HepG2 (cell line): ENCODE data around the gene UTS2R. TPM values are rescaled to one million over a fixed set of nuclear protein-coding genes. Genes with fewer than 3 reads are reported as not detected.

Source experiments
- ATAC-seq: fragments of 200-7000 bp; cut with Tn5 transposase; 3 replicates; pipeline ENCODE4 v1.9.1; 2020; ENCODE audit warnings: mild to moderate bottlenecking, moderate library complexity
- BruUV-seq: library from RNA; stranded (reverse); fragments of 400-500 nt; replicated peaks from 2 replicates; lab custom pipeline; 2021; lab: Mats Ljungman, UMichigan
- CTCF ChIA-PET: fragments of 300-600 bp; formaldehyde crosslinking; extraction: SDS; loops from one replicate; lab custom pipeline; 2021; ENCODE audit warnings: low total read pairs, inconsistent platforms, low intra/inter-chr PET ratio; lab: Yijun Ruan, JAX
- POLR2A ChIA-PET: fragments of 350-600 bp; sonication (Branson Sonifier 250); formaldehyde crosslinking; loops from one replicate; lab custom pipeline; 2020; ENCODE audit warnings: antibody characterized with exemption, inconsistent platforms; lab: Yijun Ruan, JAX
- DNase-seq: peaks from one replicate; pipeline ENCODE4 v3.0.0-alpha.2; 2015; ENCODE audit warnings: low spot score
- FAIRE-seq: peaks from 3 replicates; lab custom pipeline; 2011; peaks lifted over from hg19 to GRCh38; lab: Jason Lieb, UNC
- H2AFZ ChIP-seq: one replicate; pipeline ENCODE4 v1.6.1; 2011; ENCODE audit warnings: low read length, inconsistent platforms
- H3K27ac ChIP-seq: fragments of 300-600 bp; 3 replicates; pipeline ENCODE4 v1.8.0; 2011; ENCODE audit warnings: mixed run types, mild to moderate bottlenecking, mixed read lengths, low read length, inconsistent platforms; ENCODE audit not compliant: insufficient read depth; ENCODE audit errors: extremely low read length
- H3K27me3 ChIP-seq, 2 experiments: fragments of 200-600 bp in 1 of 2; 2 replicates in 1 of 2; 3 replicates in 1 of 2; pipeline versions ENCODE4 v1.6.0 to v1.8.0; 2011; ENCODE audit warnings: low read length in 2 of 2, mild to moderate bottlenecking in 2 of 2, moderate library complexity in 2 of 2, inconsistent platforms in 1 of 2; ENCODE audit not compliant: insufficient read depth in 2 of 2, control insufficient read depth in 1 of 2
- H3K36me3 ChIP-seq, 2 experiments: fragments of 200-600 bp in 1 of 2; replicated peaks in 1 of 2; 2 replicates in 1 of 2; 3 replicates in 1 of 2; pipeline versions ENCODE4 v1.5.1 to v1.8.0; 2011; ENCODE audit warnings: low read length in 2 of 2, inconsistent platforms in 1 of 2; ENCODE audit not compliant: insufficient read depth in 2 of 2, control insufficient read depth in 1 of 2
- H3K4me1 ChIP-seq: 2 replicates; pipeline ENCODE4 v1.5.1; 2012; ENCODE audit warnings: low read length, inconsistent platforms; ENCODE audit not compliant: insufficient read depth
- H3K4me2 ChIP-seq: 2 replicates; pipeline ENCODE4 v1.6.0; 2011; ENCODE audit warnings: low read depth, low read length, inconsistent platforms
- H3K4me3 ChIP-seq, 3 experiments: fragments of 200-600 bp in 1 of 3; sonication (generic), shearing (Covaris generic) in 1 of 3; replicated peaks in 1 of 3; 2 replicates each; pipeline ENCODE4 v1.5.1; 2011 to 2016; ENCODE audit warnings: low read length in 3 of 3, inconsistent platforms in 2 of 3, low read depth in 2 of 3, mild to moderate bottlenecking in 2 of 3, control low read depth in 1 of 3, mixed read lengths in 1 of 3; ENCODE audit not compliant: insufficient read depth in 1 of 3
- H3K79me2 ChIP-seq: one replicate; pipeline ENCODE4 v1.6.1; 2011; ENCODE audit warnings: low read length, inconsistent platforms; ENCODE audit not compliant: insufficient read depth
- H3K9ac ChIP-seq: 2 replicates; pipeline ENCODE4 v1.6.0; 2011; ENCODE audit warnings: mild to moderate bottlenecking, low read depth, low read length, inconsistent platforms; ENCODE audit not compliant: insufficient read depth
- H3K9me3 ChIP-seq: 2 replicates; pipeline ENCODE4 v1.5.1; 2012; ENCODE audit warnings: mild to moderate bottlenecking, low read length
- H4K20me1 ChIP-seq: 2 replicates; pipeline ENCODE4 v1.6.0; 2011; ENCODE audit warnings: inconsistent platforms, mild to moderate bottlenecking, low read length, moderate library complexity; ENCODE audit not compliant: insufficient read depth
- ATM ChIP-seq: fragments of 450-650 bp; IDR thresholded peaks from 2 replicates; pipeline ENCODE4 v1.7.1; 2017; ENCODE audit warnings: mild to moderate bottlenecking, borderline replicate concordance
- CAMTA2 ChIP-seq: sonication (generic); formaldehyde crosslinking; IDR thresholded peaks from 2 replicates; pipeline ENCODE4 v1.4.0; 2020; ENCODE audit warnings: mild to moderate bottlenecking, missing genetic modification reagents, borderline replicate concordance
- FOSL1 ChIP-seq: sonication (generic); formaldehyde crosslinking; IDR thresholded peaks from 2 replicates; pipeline ENCODE4 v1.9.0; 2021; ENCODE audit warnings: missing genetic modification reagents, borderline replicate concordance
- HOXA3 ChIP-seq: sonication (generic); formaldehyde crosslinking; IDR thresholded peaks from 2 replicates; pipeline ENCODE4 v1.5.0; 2020; ENCODE audit warnings: missing genetic modification reagents
- KDM5B ChIP-seq: sonication (generic); formaldehyde crosslinking; IDR thresholded peaks from 2 replicates; pipeline ENCODE4 v1.4.0; 2020; ENCODE audit warnings: missing genetic modification reagents, mild to moderate bottlenecking, borderline replicate concordance
- MAFF ChIP-seq: IDR thresholded peaks from 2 replicates; pipeline ENCODE4 v1.6.1; 2011; ENCODE audit warnings: low read depth, low read length, improper control_type of control experiment
- MED8 ChIP-seq: sonication (generic); formaldehyde crosslinking; IDR thresholded peaks from 2 replicates; pipeline ENCODE4 v1.8.1; 2023; ENCODE audit warnings: mild to moderate bottlenecking, missing genetic modification reagents; ENCODE audit not compliant: insufficient replicate concordance
- PAF1 ChIP-seq: IDR thresholded peaks from 2 replicates; pipeline ENCODE4 v1.6.1; 2016; ENCODE audit warnings: missing genetic modification reagents, missing compliant biosample characterization
- POLR2AphosphoS5 ChIP-seq: IDR thresholded peaks from 2 replicates; pipeline ENCODE4 v1.6.1; 2012; ENCODE audit warnings: low read depth, low read length
- SMYD3 ChIP-seq: sonication (generic); formaldehyde crosslinking; IDR thresholded peaks from 2 replicates; pipeline ENCODE4 v1.8.1; 2023; ENCODE audit warnings: mild to moderate bottlenecking, missing genetic modification reagents
- SOX6 ChIP-seq, 2 experiments: fragments of 450-650 bp in 1 of 2; sonication (generic) in 1 of 2; formaldehyde crosslinking in 1 of 2; IDR thresholded peaks; 2 replicates each; pipeline versions ENCODE4 v1.4.0 to v1.6.1; 2017 to 2020; ENCODE audit warnings: antibody characterized with exemption in 1 of 2, mild to moderate bottlenecking in 1 of 2, missing genetic modification reagents in 1 of 2
- ZNF101 ChIP-seq: sonication (generic); formaldehyde crosslinking; IDR thresholded peaks from 2 replicates; pipeline ENCODE4 v1.4.0; 2020; ENCODE audit warnings: mild to moderate bottlenecking, low read depth, missing genetic modification reagents, borderline replicate concordance
- ZNF530 ChIP-seq: sonication (generic); formaldehyde crosslinking; IDR thresholded peaks from 2 replicates; pipeline ENCODE4 v1.5.0; 2020; ENCODE audit warnings: low read depth, mild to moderate bottlenecking, missing genetic modification reagents
- ZNF605 ChIP-seq: sonication (generic); formaldehyde crosslinking; IDR thresholded peaks from 2 replicates; pipeline ENCODE4 v1.8.0; 2022; ENCODE audit warnings: mild to moderate bottlenecking, missing genetic modification reagents
- ZNF629 ChIP-seq: sonication (generic); formaldehyde crosslinking; conservative IDR thresholded peaks from 2 replicates; pipeline ENCODE4 v1.5.0; 2020; ENCODE audit warnings: missing genetic modification reagents
- ZNF768 ChIP-seq: sonication (generic); formaldehyde crosslinking; IDR thresholded peaks from 2 replicates; pipeline ENCODE4 v1.4.0; 2020; ENCODE audit warnings: missing genetic modification reagents
- WGBS: methylation state at CpG from one replicate; pipeline ENCODE4 v1.1.6; 2017; ENCODE audit warnings: low lambda C conversion rate; 5-methylcytosine and 5-hydroxymethylcytosine counted together
- in situ Hi-C: cut with HindIII; loops from 2 replicates; pipeline ENCODE4 v1.10.0; 2017; ENCODE audit warnings: low pct_unique_long_range_greater_than_20kb; ENCODE audit not compliant: extremely low pct_ligation_motif_present
- intact Hi-C: fragments of 100-400 bp; cut with micrococcal nuclease; formaldehyde crosslinking; loops from one replicate; pipeline ENCODE4 v1.10.0; 2022; ENCODE audit not compliant: unreplicated experiment
- polyA plus RNA-seq, 8 experiments: library from polyadenylated mRNA; depleted of rRNA in 3 of 8; stranded (reverse) in 7 of 8; unstranded in 1 of 8; fragments of >200 nt; fragmentation: Illumina TruSeq in 4 of 8; extraction: Trizol in 4 of 8; gene quantifications; 2 replicates each; pipeline versions ENCODE4 v1.2.1 to v1.2.3, GENCODE V29; 2011 to 2016; ENCODE audit warnings: low read depth in 4 of 8, missing spikeins in 1 of 8, mixed read lengths in 1 of 8; ENCODE audit not compliant: insufficient read depth in 1 of 8
- total RNA-seq, 5 experiments: library from RNA; depleted of rRNA; stranded (reverse); fragments of >200 nt; fragmentation: Illumina TruSeq; extraction: Trizol; gene quantifications; 2 replicates each; pipeline ENCODE4 v1.2.3, GENCODE V29; 2016; ENCODE audit warnings: low read depth in 1 of 5
- TF ChIP-seq, protein P1 (sequence below): sonication (generic); formaldehyde crosslinking; conservative IDR thresholded peaks from 2 replicates; pipeline ENCODE4 v1.4.0; 2020; ENCODE audit warnings: mild to moderate bottlenecking, missing genetic modification reagents, moderate library complexity
- TF ChIP-seq, protein P2 (sequence below): fragments of 450-650 bp; IDR thresholded peaks from 2 replicates; pipeline ENCODE4 v1.6.1; 2016

Gene UTS2R
- total and polyA plus RNA-seq, 2 of the 13 experiments (the other 11 are each of a cell fraction or from before 2014, with no cell fraction given) = 0.13 to 0.15 TPM

DNA sequence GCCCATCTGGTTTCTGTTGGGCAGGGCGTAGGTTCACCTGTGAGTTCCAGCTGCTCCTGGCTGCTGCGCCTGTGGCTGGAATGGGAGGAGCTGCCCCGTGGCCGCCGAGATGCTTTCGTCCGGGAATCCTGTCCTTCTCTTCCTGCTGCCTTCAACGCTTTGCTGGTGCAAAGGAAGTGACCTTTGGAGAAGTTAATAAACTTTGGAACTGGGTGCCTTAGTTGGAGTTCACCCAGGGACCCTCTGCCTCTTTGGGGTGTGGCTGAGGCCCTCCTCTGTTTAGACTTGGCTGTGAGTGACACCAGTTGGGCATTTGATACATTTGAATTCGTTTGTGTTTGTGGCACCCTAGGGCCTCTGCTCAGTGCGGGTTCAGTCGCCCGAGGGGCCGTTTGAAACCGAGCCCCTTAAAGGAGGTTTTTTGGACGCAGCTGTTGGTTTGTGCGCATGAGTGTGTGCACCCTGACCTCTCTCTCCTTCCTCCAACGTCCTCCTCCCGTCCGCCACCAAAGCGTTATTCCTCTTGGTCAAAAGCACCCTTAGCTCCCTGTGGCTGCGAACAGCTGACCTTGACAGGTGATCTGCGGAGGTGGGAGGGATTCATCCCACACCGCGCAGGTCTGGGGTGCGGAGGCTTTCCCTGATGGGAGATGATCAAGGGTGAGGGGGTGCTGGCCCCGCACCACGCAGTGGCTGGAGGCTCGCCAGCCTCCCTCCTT is 29.0 kb upstream of the UTS2R start:
- Histone ChIP-seq H3K4me1 (peaks cover 78% of the 10 kb centered on the region), H3K4me2 (peak overlapping the region; percentile 48), H3K36me3 (no peaks in the 10 kb centered on the region), H4K20me1 (no peaks in the 10 kb centered on the region), H3K4me3 (peak overlapping the region in 1 of 3 experiments; percentile 17; a peak in 1 of 6 replicates), H3K79me2 (peaks cover 20% of the 10 kb centered on the region), H3K27ac (peak overlapping the region; percentile 48), H3K27me3 (no peaks in the 10 kb centered on the region), H3K9me3 (no peaks in the 10 kb centered on the region), H3K9ac (peak overlapping the region; percentile 31; the same call in 1 of the 2 replicates), H2AFZ (no peak overlapping the region)
- FAIRE-seq (peak; percentile 59), ATAC-seq (peak; percentile 6; the same call in 2 of the 3 replicates), DNase-seq (no peak)
- ChIA-PET CTCF (no interaction called here), POLR2A (interaction anchor here (1.1 to 12.3 kb wide), 5 partner anchors 8 to 44 kb away, joined by 3 to 227 read pairs (median 10); no protein-coding TSS in a partner anchor)
- in situ Hi-C loops = no loop called here
- BruUV-seq = no TSS peak
- intact Hi-C loops = no loop called here
- WGBS = 60% methylated on average over 26 of the region's 28 CpGs
- TF ChIP-seq, protein P1, sequence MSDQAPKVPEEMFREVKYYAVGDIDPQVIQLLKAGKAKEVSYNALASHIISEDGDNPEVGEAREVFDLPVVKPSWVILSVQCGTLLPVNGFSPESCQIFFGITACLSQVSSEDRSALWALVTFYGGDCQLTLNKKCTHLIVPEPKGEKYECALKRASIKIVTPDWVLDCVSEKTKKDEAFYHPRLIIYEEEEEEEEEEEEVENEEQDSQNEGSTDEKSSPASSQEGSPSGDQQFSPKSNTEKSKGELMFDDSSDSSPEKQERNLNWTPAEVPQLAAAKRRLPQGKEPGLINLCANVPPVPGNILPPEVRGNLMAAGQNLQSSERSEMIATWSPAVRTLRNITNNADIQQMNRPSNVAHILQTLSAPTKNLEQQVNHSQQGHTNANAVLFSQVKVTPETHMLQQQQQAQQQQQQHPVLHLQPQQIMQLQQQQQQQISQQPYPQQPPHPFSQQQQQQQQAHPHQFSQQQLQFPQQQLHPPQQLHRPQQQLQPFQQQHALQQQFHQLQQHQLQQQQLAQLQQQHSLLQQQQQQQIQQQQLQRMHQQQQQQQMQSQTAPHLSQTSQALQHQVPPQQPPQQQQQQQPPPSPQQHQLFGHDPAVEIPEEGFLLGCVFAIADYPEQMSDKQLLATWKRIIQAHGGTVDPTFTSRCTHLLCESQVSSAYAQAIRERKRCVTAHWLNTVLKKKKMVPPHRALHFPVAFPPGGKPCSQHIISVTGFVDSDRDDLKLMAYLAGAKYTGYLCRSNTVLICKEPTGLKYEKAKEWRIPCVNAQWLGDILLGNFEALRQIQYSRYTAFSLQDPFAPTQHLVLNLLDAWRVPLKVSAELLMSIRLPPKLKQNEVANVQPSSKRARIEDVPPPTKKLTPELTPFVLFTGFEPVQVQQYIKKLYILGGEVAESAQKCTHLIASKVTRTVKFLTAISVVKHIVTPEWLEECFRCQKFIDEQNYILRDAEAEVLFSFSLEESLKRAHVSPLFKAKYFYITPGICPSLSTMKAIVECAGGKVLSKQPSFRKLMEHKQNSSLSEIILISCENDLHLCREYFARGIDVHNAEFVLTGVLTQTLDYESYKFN (CRISPR knock-in tag) = peak; percentile 56
- TF ChIP-seq ZNF629 (CRISPR knock-in tag) (0 out of 2 replicates have a peak, but pooled peaks have one; percentile 19), SOX6 (IDR thresholded peaks at IDR 0.05) (no peak), SOX6 (CRISPR knock-in tag; IDR thresholded peaks at IDR 0.05) (peak; percentile 49), ZNF101 (CRISPR knock-in tag) (no peak), HOXA3 (CRISPR knock-in tag) (peak; percentile 63), KDM5B (0 out of 2 replicates have a peak, but pooled peaks have one; percentile 56), SMYD3 (CRISPR knock-in tag) (no peak), ZNF605 (CRISPR knock-in tag) (peak; percentile 79; the same call in 1 of the 2 replicates), PAF1 (CRISPR knock-in tag) (0 out of 2 replicates have a peak, but pooled peaks have one; percentile 18), ZNF530 (CRISPR knock-in tag) (no peak), ATM (no peak), CAMTA2 (CRISPR knock-in tag) (0 out of 2 replicates have a peak, but pooled peaks have one; percentile 60), MED8 (CRISPR knock-in tag) (peak; percentile 56), FOSL1 (CRISPR knock-in tag) (no peak), POLR2AphosphoS5 (peak; percentile 13; the same call in 1 of the 2 replicates), MAFF (no peak), ZNF768 (peak; percentile 32; the same call in 1 of the 2 replicates)
- TF ChIP-seq, protein P2, sequence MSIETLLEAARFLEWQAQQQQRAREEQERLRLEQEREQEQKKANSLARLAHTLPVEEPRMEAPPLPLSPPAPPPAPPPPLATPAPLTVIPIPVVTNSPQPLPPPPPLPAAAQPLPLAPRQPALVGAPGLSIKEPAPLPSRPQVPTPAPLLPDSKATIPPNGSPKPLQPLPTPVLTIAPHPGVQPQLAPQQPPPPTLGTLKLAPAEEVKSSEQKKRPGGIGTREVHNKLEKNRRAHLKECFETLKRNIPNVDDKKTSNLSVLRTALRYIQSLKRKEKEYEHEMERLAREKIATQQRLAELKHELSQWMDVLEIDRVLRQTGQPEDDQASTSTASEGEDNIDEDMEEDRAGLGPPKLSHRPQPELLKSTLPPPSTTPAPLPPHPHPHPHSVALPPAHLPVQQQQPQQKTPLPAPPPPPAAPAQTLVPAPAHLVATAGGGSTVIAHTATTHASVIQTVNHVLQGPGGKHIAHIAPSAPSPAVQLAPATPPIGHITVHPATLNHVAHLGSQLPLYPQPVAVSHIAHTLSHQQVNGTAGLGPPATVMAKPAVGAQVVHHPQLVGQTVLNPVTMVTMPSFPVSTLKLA = no peak
